RWPE1 (cell line): ENCODE data around the gene WNT3A.
A peak's percentile ranks its signal among the peaks of the same experiment; 100 is the strongest.

ENCODE experiments used
- CTCF ChIA-PET: fragments of 350-600 bp; sonication (Branson Sonifier 250); formaldehyde crosslinking; extraction: SDS; loops from one replicate; lab custom pipeline; 2021; lab: Yijun Ruan, JAX
- POLR2A ChIA-PET: fragments of 400-600 bp; formaldehyde crosslinking; extraction: SDS; loops from one replicate; lab custom pipeline; 2020; ENCODE audit warnings: antibody characterized with exemption; ENCODE audit not compliant: low non-redundant PET; lab: Yijun Ruan, JAX
- DNase-seq: peaks from one replicate; pipeline ENCODE4 v3.0.0; 2012; ENCODE audit warnings: low spot score
- H3K27ac ChIP-seq: fragments of 450-650 bp; 2 replicates; pipeline ENCODE4 v1.5.1; 2017
- TF ChIP-seq, protein P1 (sequence below): fragments of 450-650 bp; conservative IDR thresholded peaks from 2 replicates; pipeline ENCODE4 v1.5.1; 2017; ENCODE audit warnings: low read depth, mild to moderate bottlenecking

WNT3A gene

GRCh38 chr1:228015276-228016180 lies 8.7 kb downstream of the WNT3A start:
- TF ChIP-seq, protein P1, sequence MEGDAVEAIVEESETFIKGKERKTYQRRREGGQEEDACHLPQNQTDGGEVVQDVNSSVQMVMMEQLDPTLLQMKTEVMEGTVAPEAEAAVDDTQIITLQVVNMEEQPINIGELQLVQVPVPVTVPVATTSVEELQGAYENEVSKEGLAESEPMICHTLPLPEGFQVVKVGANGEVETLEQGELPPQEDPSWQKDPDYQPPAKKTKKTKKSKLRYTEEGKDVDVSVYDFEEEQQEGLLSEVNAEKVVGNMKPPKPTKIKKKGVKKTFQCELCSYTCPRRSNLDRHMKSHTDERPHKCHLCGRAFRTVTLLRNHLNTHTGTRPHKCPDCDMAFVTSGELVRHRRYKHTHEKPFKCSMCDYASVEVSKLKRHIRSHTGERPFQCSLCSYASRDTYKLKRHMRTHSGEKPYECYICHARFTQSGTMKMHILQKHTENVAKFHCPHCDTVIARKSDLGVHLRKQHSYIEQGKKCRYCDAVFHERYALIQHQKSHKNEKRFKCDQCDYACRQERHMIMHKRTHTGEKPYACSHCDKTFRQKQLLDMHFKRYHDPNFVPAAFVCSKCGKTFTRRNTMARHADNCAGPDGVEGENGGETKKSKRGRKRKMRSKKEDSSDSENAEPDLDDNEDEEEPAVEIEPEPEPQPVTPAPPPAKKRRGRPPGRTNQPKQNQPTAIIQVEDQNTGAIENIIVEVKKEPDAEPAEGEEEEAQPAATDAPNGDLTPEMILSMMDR = no peak
- POLR2A ChIA-PET = no interaction called here
- H3K27ac ChIP-seq = peak overlapping the region; percentile 95
- CTCF ChIA-PET = interaction anchor here (0.7 kb wide), 1 partner anchor 285 kb away, joined by 3 read pairs; no protein-coding TSS in a partner anchor
- DNase-seq = peak; percentile 84

GRCh38 chr1:228016181-228016510 lies 9.3 kb downstream of the WNT3A start:
- POLR2A ChIA-PET = no interaction called here
- TF ChIP-seq, protein P1 = no peak
- CTCF ChIA-PET = interaction anchor here (0.6 to 0.7 kb wide), 3 partner anchors 9 to 286 kb away, joined by 3 read pairs; no protein-coding TSS in a partner anchor
- DNase-seq = no peak
- H3K27ac ChIP-seq = peak overlapping the region; percentile 95

DNA sequence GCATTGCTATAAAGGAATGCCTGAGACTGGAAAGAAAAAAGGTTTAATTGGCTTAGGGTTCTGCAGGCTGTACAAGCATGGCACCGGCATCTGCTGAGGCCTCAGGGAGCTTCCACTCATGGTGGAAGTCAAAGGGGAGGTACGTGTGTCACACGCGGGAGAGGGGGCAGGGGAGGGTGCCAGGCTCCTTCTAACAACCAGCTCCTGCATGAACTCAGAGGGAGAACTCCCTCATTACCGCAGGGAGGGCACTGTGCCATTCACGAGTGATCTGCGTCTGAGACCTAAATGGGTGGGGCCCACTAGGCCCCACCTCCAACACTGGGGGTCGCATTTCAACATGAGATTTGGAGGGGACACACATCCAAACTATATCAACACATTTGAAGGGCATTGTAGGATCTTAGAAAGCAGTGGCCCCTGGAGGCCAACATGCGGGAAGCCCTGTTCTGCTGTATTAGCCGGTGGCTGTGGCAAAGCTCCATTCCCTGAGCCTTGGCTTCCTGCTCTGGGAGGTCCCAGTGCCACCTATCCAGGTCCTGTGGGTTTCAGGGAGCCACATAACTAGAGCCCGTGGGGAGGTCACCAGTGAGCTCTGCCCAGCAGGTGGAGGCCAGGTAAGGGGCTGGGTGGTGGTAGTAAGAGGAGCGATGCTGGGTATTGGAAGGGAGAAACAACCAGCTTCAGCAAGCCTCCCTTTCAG lies 10.0 kb downstream of the WNT3A start:
- CTCF ChIA-PET = interaction anchor here (0.6 to 0.7 kb wide), 3 partner anchors 8 to 374 kb away, joined by 3 read pairs; no protein-coding TSS in a partner anchor
- TF ChIP-seq, protein P1 = no peak
- DNase-seq = no peak
- POLR2A ChIA-PET = no interaction called here
- H3K27ac ChIP-seq = peak overlapping the region; percentile 95; the same call in 1 of the 2 replicates

DNA sequence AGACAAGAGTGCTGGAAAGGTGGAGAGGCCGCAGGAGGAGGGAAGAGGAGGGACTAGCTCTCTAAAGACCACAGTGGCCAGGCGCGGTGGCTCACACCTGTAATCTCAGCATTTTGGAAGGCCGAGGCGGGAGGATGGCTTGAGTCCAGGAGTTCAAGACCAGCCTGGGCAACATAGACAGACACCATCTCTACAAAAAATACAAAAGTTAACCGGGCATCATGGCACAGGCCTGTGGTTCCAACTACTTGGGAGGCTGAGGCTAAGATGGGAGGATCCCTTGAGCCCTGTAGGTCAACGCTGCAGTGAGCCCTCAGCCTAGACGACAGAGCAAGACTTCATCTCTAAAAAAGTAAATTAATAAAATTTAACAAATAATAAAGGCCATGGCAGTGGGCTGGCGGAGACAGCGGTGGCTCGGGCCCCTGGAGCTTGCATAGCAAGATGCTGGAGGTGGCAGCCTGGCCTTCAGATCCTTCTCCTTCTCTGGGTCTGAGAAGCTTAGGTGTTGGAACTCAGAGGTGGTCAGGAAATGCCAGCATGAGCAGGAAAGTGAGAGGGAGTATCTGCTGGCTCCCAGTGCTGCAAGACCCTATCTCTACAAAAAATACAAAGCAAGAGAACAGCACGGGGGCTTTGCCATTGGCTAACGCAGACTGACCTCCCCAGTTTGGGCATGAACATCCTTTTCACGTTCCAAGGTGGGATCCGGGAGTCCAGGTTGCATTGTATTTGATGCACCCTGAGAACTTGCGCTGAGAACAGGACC lies 10.7 kb downstream of the WNT3A start:
- CTCF ChIA-PET = no interaction called here

DNA sequence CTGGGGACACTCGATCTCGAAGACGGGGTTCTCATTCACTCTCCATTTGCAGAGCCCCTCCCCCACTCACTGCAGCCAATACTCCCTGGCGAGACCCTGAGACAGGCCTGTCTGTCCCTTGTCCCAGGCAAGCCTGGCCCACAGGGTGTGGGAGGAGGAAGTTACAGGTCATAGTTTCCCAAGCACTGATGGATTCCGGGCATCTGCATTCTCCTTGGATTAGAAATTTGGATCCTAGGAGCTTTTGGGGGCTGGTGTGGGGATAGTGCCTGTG lies 11.3 kb downstream of the WNT3A start:
- ChIA-PET POLR2A (no interaction called here), CTCF (no interaction called here)
- TF ChIP-seq, protein P1 = no peak
- DNase-seq = no peak
- H3K27ac ChIP-seq = no peak overlapping the region

More for the DNA sequence above, 10.7 kb downstream of the WNT3A start:
- TF ChIP-seq, protein P1 = no peak
- POLR2A ChIA-PET = no interaction called here
- no peak for DNase-seq
- H3K27ac ChIP-seq = peak overlapping the region; percentile 95; the same call in 1 of the 2 replicates
